ENCODE results near the gene ACSF2.

DNA sequence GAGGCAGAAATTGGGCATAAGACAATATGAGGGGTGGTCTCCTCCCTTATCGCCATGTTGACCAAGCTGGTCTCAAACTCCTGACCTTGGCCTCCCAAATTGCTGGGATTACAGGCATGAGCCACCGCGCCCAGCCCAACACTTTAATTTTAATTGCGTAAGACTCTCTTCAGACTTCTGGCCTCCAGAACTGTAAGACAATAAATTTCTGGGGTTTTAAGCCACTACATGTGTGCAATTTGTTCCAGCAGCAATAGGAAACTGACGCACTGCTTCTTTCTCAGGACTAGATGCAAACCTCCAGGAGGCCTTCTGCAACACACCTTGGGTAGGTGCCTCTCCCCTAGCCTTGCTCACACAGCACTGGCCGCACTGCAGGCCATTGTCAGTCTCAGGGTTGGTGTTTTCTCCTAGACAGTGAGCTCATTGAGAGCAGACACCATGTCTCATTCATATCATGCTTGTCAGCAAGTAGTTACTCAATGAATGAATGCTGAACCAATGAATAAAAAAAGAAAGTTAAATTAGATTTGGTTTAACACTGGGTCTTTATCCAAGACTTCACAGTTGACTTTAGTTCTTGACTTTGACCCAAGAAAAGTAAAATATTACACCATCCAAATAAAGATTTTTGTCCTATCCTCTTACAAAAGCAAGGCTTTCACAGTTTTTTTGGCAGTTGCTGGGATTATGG, 5.5 kb upstream of the ACSF2 start:
- TF ChIP-seq POLR2A (IDR thresholded peaks at IDR 0.05; ENCODE audit: low read depth, low read length) (no peak), TAF1 (IDR thresholded peaks at IDR 0.05; ENCODE audit: borderline replicate concordance, low read depth, low read length) (no peak)

Measured in GM12892 (cell line).